Umbilical cord (tissue), 2 donors: ENCODE measurements around the gene PMPCA. TPM values are rescaled to one million over a fixed set of nuclear protein-coding genes. Genes with fewer than 3 reads are reported as not detected.

Experiments used
- DNase-seq: peaks from one replicate; pipeline ENCODE4 v3.0.0-alpha.2; 2015; ENCODE audit warnings: low spot score
- total RNA-seq: library from RNA; depleted of rRNA; stranded (reverse); fragments of >200 nt; gene quantifications from one replicate; pipeline ENCODE4 v1.2.3, GENCODE V29; 2014; ENCODE audit warnings: low replicate concordance; ENCODE audit not compliant: insufficient read depth

PMPCA gene
- total RNA-seq, 1 donor from 2014 or later: 30.1 TPM

- peak; percentile 59 for DNase-seq
Observed at GRCh38 chr9:136373300-136374182, 36.9 kb upstream of the PMPCA start, which contains the start of gene CARD9. CARD9 (minus strand) TSS chr9:136373669; CDS start chr9:136372078, 1,591 bp downstream.

- no peak for DNase-seq
Observed at GRCh38 chr9:136374183-136374575, 36.3 kb upstream of the PMPCA start.

GRCh38 chr9:136375096-136375495, 35.4 kb upstream of the PMPCA start:
- no peak for DNase-seq

- no peak for DNase-seq
Observed at GRCh38 chr9:136376457-136376856, 34.0 kb upstream of the PMPCA start.

GRCh38 chr9:136377341-136378169, 32.9 kb upstream of the PMPCA start:
- no peak for DNase-seq

GRCh38 chr9:136378170-136379002, 32.1 kb upstream of the PMPCA start:
- no peak for DNase-seq

GRCh38 chr9:136379003-136379287, 31.5 kb upstream of the PMPCA start:
- no peak for DNase-seq

GRCh38 chr9:136379401-136379800, 31.1 kb upstream of the PMPCA start:
- DNase-seq: no peak

- no peak for DNase-seq
Observed at GRCh38 chr9:136379891-136380290, 30.6 kb upstream of the PMPCA start.

GRCh38 chr9:136380381-136380780, 30.1 kb upstream of the PMPCA start:
- no peak for DNase-seq

GRCh38 chr9:136381311-136381710, 29.1 kb upstream of the PMPCA start:
- no peak for DNase-seq

- no peak for DNase-seq
Observed at GRCh38 chr9:136381966-136382513, 28.4 kb upstream of the PMPCA start.

GRCh38 chr9:136383436-136383835, 27.0 kb upstream of the PMPCA start:
- no peak for DNase-seq

GRCh38 chr9:136385015-136385414, 25.4 kb upstream of the PMPCA start:
- no peak for DNase-seq

- DNase-seq: no peak
Observed at GRCh38 chr9:136386018-136386417, 24.4 kb upstream of the PMPCA start.

- no peak for DNase-seq
Observed at GRCh38 chr9:136387217-136387616, 23.2 kb upstream of the PMPCA start.

- DNase-seq: no peak
Observed at GRCh38 chr9:136389396-136389795, 21.1 kb upstream of the PMPCA start.

GRCh38 chr9:136391737-136392537, 18.5 kb upstream of the PMPCA start:
- DNase-seq: no peak

- DNase-seq: peak; percentile 58
Observed at GRCh38 chr9:136392538-136393449, 17.7 kb upstream of the PMPCA start.

GRCh38 chr9:136393531-136393930, 16.9 kb upstream of the PMPCA start:
- DNase-seq: no peak
